NCI-H2029 treated with DMSO at 0.1 percent for 48 hours (cell line): ENCODE measurements around the gene UBE2QL1.

Source experiments
- DNase-seq: peaks from one replicate; lab custom pipeline; 2025; lab: John Stamatoyannopoulos, UW

The UBE2QL1 gene

GRCh38 chr5:6478793-6479192 lies 30.1 kb downstream of the UBE2QL1 start:
- no peak for DNase-seq

DNA sequence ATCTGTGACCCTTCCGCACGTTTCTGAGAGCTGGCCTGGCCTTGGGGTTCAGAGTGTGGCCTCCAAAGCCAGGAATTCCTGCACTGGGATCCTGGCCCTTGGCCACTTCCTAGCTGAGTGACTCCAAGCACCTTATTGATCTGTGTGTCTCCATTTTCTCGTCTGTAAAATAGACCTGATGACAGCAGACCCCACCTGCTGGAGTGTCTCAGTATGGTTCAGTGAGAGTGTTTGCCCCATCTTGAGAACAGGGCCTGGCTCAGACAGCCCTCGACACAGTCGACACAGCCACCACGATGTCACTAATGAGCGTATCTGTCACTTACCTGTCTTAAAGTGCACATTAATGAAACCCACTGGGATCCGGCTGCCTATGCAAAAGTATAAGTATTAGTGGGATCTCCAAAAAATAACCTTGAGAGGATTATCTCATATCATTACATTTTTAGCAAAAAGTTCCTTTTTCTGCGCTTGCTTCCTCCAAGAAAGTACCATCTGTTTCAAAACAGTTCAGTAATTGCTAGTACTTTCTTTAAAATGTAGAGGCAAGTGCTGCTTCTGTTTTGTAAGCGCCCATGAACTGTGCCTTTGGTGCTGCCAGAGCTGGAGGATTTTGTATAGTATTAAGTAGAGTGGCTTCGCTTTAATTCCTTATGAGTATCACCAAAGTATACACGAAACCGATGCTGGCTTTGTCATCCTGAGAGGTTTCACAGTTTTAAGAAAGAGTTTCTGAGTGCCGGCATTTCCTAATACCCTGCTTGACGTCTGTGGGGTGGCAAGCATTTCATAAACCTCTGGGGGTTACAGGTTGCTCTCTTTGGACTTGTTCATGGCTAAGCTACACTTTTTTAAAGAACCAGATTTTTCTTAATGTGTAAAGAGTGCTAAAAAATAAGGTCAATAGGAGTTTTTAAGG lies 31.7 kb downstream of the UBE2QL1 start:
- no peak for DNase-seq

DNA sequence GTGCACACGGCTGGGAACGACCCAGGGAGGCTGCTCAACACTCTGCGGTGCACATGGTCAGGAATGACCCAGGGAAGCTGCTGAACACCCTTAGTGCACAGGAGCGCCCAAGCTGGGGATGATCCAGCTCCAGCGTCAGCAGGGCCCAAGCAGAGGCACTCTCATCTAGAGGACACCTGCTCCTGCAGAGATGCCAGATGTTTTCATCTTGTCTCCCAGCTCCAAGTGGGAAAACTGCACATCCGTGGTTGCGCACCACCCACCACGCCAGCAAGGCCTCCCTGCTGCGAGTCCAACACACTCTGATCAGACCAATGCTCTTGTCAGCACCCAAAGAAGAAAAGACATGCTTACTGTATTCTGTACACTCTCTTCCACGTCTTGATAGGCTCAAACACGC lies 34.1 kb downstream of the UBE2QL1 start:
- DNase-seq = no peak

GRCh38 chr5:6483880-6484382 lies 35.3 kb downstream of the UBE2QL1 start:
- DNase-seq = no peak

- DNase-seq = no peak
Observed at GRCh38 chr5:6484446-6484845, 35.8 kb downstream of the UBE2QL1 start.

DNA sequence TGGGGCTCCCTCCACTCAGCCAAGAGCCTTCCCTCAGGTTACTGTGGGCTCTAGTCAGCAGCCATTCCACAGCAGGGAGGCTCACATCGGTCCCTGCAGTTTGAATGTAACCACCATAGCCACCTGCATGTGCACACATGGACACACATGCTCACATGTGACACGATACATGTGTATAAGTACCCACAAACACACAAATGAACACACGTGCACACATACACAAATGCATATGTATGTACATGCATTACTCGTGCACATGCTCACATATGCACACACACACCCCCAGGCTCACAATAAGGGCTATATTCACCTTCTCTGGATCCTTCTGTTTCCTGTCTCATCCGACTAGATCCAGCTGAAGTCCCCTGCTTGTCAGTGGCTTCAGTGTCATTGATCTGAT lies 36.2 kb downstream of the UBE2QL1 start:
- DNase-seq = no peak

DNA sequence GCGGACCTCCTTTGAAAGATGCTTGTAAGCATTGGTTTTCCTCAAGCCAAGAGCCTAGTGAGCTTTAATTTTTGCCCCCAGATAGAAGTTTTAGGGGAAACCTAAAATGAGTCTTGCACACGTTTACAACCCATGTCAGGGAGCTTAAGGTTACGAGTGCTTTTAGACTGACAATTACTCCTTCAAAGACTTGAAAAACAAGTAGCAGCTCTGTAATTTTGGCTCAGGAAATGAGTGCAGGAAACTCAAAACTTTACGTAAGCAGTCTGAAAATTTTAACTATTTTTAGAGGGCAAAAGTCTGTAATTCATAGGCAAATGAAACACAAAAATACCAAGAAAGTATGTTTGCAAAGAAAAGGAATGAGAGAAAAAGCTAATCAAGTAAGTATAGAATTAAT lies 36.8 kb downstream of the UBE2QL1 start:
- DNase-seq = no peak

DNA sequence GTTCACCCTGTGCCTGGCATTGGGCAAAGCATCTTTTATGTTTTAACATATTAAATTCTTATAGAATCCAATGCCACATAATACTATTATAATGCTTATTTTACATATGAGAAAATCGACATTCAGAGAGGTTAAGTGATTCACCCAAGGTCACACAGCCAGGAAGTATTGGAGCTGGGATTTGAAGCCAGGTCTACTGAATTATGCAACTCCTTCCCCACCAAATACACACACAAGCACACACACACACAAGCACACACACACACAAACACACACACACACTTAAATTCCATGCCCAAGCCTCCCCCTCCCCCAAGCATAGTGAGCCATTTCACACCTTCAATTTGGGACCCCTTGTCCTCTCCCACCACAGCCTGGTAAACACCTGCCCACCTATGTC lies 37.4 kb downstream of the UBE2QL1 start:
- DNase-seq = no peak

GRCh38 chr5:6487081-6487480 lies 38.4 kb downstream of the UBE2QL1 start:
- DNase-seq = no peak

- no peak for DNase-seq
Observed at GRCh38 chr5:6488021-6488420, 39.4 kb downstream of the UBE2QL1 start.

DNA sequence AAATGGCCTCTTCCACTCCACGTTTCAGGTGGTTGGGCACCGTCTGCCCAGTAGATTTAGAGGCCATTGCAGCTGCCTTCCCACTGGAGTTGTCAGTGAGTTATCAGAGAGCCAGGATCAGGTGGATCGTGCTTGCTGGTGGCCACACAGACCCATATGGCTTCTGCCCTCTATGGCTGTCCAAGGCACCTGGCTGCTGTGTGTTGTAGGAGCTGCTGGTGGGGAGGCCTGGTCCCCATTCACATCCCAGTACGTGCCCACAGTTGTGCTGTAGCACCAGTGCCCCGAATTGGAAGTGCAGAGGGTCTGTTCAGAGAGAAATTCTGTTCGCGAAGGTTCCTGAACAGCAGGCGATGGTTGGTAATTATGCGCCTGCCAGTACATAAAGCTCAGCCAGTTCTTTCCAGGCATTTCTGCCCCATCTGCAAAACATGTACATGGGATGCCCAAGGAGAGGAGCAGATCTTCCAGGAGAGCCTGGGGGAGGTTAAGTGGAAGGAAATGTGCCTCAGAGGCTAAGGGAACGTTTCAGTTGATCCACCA lies 41.1 kb downstream of the UBE2QL1 start:
- DNase-seq = no peak

- DNase-seq = no peak
Observed at GRCh38 chr5:6490246-6490645, 41.6 kb downstream of the UBE2QL1 start.

DNA sequence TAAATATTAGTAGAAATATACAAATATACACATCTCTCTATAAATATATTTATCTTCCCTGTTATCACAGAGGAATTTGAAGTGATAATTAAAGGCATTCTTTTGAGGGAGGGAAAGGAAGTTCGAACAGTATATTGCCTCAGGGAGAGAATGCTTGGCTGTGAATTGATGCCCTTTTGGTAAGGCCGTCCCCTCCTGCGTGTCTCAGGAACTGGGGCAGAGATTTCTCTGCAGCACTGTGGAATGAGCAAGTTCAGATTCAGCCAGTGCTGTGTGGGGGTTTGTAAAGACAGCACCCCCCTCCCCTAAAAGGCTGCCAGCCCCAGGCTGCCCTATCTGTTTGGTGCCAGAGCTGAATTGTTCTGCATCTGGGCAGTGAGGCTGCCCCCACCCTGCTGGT lies 42.0 kb downstream of the UBE2QL1 start:
- DNase-seq = no peak

DNA sequence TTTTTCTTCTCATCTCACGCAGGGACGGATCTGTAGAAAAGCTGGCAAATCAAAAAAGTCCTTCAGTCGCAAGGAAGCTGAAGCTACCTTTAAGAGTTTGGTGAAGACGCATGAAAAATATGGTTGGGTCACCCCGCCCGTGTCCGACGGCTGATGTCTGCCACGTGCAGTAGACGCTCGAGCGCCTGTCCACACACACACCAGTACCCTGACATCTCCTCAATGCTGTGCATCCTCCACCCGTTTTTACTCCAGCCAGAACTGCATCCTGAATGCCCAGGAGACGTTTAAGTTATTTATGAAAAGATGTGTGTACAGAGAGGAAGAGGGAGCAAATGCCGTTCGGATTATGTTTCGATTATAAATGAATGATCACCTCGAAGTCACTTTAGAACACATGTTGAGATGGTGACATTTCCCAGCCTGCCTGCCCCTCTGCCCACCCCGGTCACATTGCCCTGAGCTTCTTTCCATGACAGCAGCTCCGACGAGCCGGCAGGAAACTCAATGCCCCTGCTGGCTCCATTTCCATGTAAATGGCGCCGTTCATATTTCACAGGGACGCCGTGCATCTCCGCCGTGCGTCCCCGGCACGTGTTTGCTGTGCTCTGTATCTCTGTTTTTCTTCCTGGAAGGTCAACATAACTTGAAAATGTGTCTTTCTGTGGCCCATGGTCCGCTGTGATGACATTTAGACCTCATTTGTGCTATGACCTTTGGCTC lies 42.7 kb downstream of the UBE2QL1 start:
- DNase-seq = no peak

DNA sequence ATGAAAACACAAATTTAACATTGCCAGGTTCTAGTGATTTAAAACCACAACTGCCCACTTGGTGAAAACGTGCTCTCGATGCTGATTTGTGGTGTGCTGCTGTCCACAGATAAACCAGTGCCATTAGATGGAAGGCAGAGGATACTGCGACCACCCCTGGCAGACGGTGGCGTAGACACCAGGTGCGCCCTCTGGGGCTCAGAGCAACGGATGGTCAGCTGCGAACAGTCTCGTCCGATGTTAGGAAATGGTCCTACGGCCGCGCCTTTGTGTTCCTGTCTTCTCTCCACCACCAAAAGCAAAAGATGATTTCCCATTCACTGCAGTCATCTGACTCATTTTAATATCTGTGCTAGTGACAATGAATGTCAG lies 43.2 kb downstream of the UBE2QL1 start:
- DNase-seq = no peak

DNA sequence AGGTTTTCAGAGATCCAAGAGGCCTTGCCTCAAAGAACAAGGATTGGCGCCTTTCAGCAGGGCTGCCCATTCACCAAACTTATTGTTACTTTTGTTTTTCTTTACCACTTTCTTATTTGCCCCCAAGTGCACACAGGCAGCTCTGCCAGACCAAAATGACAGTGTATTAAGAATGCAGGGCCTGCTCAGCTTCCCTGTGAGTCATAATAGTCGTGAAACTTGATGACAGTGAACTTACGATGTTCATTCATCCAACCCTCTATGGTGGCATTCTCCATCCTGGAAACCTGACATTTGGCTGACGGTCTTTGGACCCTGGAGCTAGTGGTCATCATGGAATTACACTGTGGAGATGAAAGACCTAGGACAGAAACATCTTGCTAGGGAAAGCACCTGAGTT lies 44.3 kb downstream of the UBE2QL1 start:
- no peak for DNase-seq

GRCh38 chr5:6493681-6494454 lies 45.2 kb downstream of the UBE2QL1 start:
- DNase-seq = no peak

GRCh38 chr5:6494939-6495338 lies 46.3 kb downstream of the UBE2QL1 start:
- peak; percentile 22 for DNase-seq

DNA sequence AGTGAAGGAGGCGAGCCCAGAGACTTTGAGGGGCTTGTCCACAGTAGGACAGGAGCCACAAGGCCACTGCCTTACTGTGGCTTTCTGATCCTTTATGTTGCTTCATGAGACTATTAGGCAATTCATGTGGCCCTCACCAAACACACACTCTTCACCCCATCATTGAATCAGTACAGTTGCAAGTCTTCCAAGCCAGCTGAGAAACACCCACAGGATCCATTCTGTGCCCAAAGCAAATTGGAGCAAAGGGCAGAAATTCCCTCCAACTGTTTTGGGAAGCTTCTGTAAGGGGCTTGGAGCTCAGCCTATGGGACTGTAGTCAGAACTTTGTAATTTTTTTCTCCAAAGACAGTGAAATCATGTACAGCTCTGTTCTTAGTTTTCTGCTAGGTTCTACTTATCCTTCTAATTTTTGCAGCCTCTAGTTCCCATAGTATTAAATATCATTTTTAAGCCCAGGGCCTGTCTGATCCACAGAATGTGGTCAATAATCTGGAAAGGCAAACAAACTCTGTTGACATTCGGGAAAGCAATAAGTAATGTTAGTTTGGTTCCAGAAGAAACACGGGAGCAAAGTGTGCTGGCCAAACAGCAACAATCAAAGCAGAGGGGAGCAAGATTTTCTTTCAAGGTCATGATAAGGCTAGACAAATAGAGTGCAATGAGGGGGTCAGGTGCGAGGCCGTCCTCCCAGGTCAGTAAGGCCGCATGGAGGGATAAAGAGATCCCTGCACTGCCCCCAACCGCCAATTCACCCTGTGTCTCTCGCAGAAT lies 47.0 kb downstream of the UBE2QL1 start:
- DNase-seq = peak; percentile 14

DNA sequence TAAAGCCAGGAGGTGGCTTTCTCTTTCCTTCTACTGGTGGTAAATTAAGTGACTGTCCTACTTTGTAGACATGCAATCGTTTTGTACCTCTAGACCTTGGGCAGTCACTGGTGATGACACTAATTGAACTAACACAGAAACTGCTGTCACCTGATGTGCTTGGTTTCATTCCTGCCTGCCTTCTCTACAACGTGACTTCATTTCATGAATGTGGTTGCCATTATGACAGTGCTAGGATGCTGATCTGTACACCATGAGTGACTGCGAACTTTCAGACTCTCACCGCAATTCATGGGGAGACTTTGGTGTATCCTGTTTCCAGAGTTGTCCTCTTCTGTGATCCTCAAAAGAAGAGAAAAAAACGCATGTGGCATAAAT lies 47.5 kb downstream of the UBE2QL1 start:
- DNase-seq = no peak

DNA sequence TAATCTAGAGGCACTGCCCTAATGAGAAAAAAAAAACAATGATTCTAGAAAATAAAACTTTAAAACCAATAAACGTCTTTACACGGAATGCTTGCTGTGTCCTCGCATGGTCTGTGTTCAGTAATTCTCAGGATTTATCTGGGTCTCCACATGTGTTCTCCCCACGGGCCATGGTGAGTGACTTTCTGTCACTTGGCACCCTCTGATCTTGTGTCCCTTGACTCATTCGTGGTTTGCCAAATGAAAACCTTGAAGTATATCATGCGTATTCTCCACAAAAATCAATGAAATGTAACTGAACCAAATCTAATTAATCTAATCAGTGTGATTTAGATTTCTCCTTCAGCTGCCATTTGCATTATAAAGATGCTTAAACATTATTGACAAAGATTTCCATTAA lies 48.0 kb downstream of the UBE2QL1 start:
- no peak for DNase-seq
